GM21423 (cell line): ENCODE data around the gene SMAD3.
"Not testable (repeated sequence)": the region's sequence is repeated elsewhere in the genome, so short reads cannot be mapped to it uniquely, and the experiment has no call there.

Source experiments
- ATAC-seq: cut with Tn5 transposase; IDR thresholded peaks from one replicate; pipeline ENCODE4 v1.9.1; 2021; ENCODE audit warnings: mild to moderate bottlenecking, moderate library complexity; ENCODE audit not compliant: unreplicated experiment

Gene SMAD3

GRCh38 chr15:67123291-67123690, 57.9 kb downstream of the SMAD3 start:
- ATAC-seq = not testable (repeated sequence)

GRCh38 chr15:67124111-67124510, 58.7 kb downstream of the SMAD3 start:
- ATAC-seq = no peak

GRCh38 chr15:67124911-67125588, 59.6 kb downstream of the SMAD3 start:
- no peak for ATAC-seq

GRCh38 chr15:67125589-67126502, 60.4 kb downstream of the SMAD3 start:
- no peak for ATAC-seq

GRCh38 chr15:67126551-67127330, 61.3 kb downstream of the SMAD3 start:
- no peak for ATAC-seq

- no peak for ATAC-seq
These were observed 61.9 kb downstream of the SMAD3 start for GRCh38 chr15:67127331-67127664.

- no peak for ATAC-seq
These were observed 62.6 kb downstream of the SMAD3 start for GRCh38 chr15:67127965-67128364.

GRCh38 chr15:67130166-67130565, 64.8 kb downstream of the SMAD3 start:
- no peak for ATAC-seq

GRCh38 chr15:67130673-67131601, 65.5 kb downstream of the SMAD3 start:
- no peak for ATAC-seq

- no peak for ATAC-seq
These were observed 66.9 kb downstream of the SMAD3 start for GRCh38 chr15:67132276-67132675.

GRCh38 chr15:67133026-67133425, 67.6 kb downstream of the SMAD3 start:
- no peak for ATAC-seq

- ATAC-seq = no peak
These were observed 68.3 kb downstream of the SMAD3 start for GRCh38 chr15:67133738-67134066.

GRCh38 chr15:67134067-67134838, 68.9 kb downstream of the SMAD3 start:
- peak; percentile 61 for ATAC-seq

- no peak for ATAC-seq
These were observed 69.6 kb downstream of the SMAD3 start for GRCh38 chr15:67134871-67135492.

- ATAC-seq = no peak
These were observed 70.1 kb downstream of the SMAD3 start for GRCh38 chr15:67135494-67135893.

GRCh38 chr15:67136802-67137201, 71.4 kb downstream of the SMAD3 start:
- ATAC-seq = no peak

GRCh38 chr15:67137319-67137718, 71.9 kb downstream of the SMAD3 start:
- ATAC-seq = no peak

- no peak for ATAC-seq
These were observed 72.8 kb downstream of the SMAD3 start for GRCh38 chr15:67137951-67138848.
